GM23248 (cell line): ENCODE results near the gene POLA1. TPM values are rescaled to one million over a fixed set of nuclear protein-coding genes. Genes with fewer than 3 reads are reported as not detected.
"Not testable (repeated sequence)": the region's sequence is repeated elsewhere in the genome, so short reads cannot be mapped to it uniquely, and the experiment has no call there.

Experiments
- DNase-seq: peaks from one replicate; pipeline ENCODE4 v3.0.0-alpha.2; 2015
- H2AFZ ChIP-seq: fragments of 200-600 bp; sonication (generic); 2 replicates; pipeline ENCODE4 v1.6.1; 2016; ENCODE audit warnings: antibody characterized with exemption
- H3F3A ChIP-seq: fragments of 200-600 bp; sonication (generic); 2 replicates; pipeline ENCODE4 v1.6.1; 2016; ENCODE audit warnings: mild to moderate bottlenecking, antibody characterized with exemption, mixed run types; ENCODE audit not compliant: insufficient read depth
- H3K27ac ChIP-seq: fragments of 200-600 bp; sonication (generic); 2 replicates; pipeline ENCODE4 v1.5.1; 2016; ENCODE audit warnings: mild to moderate bottlenecking
- H3K27me3 ChIP-seq: fragments of 200-600 bp; sonication (generic); replicated peaks from 2 replicates; pipeline ENCODE4 v1.6.1; 2016; ENCODE audit warnings: mild to moderate bottlenecking; ENCODE audit not compliant: insufficient read depth
- H3K36me3 ChIP-seq: fragments of 200-600 bp; sonication (generic); 2 replicates; pipeline ENCODE4 v1.6.1; 2016; ENCODE audit warnings: low read depth, mild to moderate bottlenecking
- H3K4me1 ChIP-seq: fragments of 200-600 bp; sonication (generic); 2 replicates; pipeline ENCODE4 v1.6.1; 2016; ENCODE audit warnings: mild to moderate bottlenecking; ENCODE audit not compliant: insufficient read depth
- H3K4me2 ChIP-seq: fragments of 200-600 bp; sonication (generic); one replicate; pipeline ENCODE4 v1.6.1; 2016; ENCODE audit warnings: mild to moderate bottlenecking; ENCODE audit not compliant: unreplicated experiment
- H3K4me3 ChIP-seq: fragments of 200-600 bp; sonication (generic); 2 replicates; pipeline ENCODE4 v1.5.1; 2016; ENCODE audit warnings: mild to moderate bottlenecking
- H3K79me2 ChIP-seq: fragments of 200-600 bp; sonication (generic); 2 replicates; pipeline ENCODE4 v1.6.1; 2016; ENCODE audit warnings: mild to moderate bottlenecking; ENCODE audit not compliant: insufficient read depth
- H3K9ac ChIP-seq: fragments of 200-600 bp; sonication (generic); 2 replicates; pipeline ENCODE4 v1.6.1; 2016; ENCODE audit warnings: mild to moderate bottlenecking
- H3K9me2 ChIP-seq: fragments of 200-600 bp; sonication (generic); 2 replicates; pipeline ENCODE4 v1.6.1; 2016; ENCODE audit warnings: mixed run types, mild to moderate bottlenecking, moderate library complexity; ENCODE audit not compliant: insufficient read depth
- H3K9me3 ChIP-seq: fragments of 200-600 bp; sonication (generic); one replicate; pipeline ENCODE4 v1.6.1; 2017; ENCODE audit warnings: low read depth
- H4K20me1 ChIP-seq: fragments of 200-600 bp; sonication (generic); 2 replicates; pipeline ENCODE4 v1.6.0; 2016; ENCODE audit not compliant: insufficient read depth
- EZH2 ChIP-seq: fragments of 200-600 bp; sonication (generic); IDR thresholded peaks from 2 replicates; pipeline ENCODE4 v1.6.1; 2018; ENCODE audit warnings: antibody characterized with exemption, mild to moderate bottlenecking; ENCODE audit not compliant: insufficient read depth, poor library complexity, severe bottlenecking
- EZH2phosphoT487 ChIP-seq: fragments of 200-600 bp; sonication (generic); IDR thresholded peaks from 2 replicates; pipeline ENCODE4 v1.6.1; 2018; ENCODE audit warnings: antibody characterized with exemption, moderate library complexity, mild to moderate bottlenecking, low read depth; ENCODE audit not compliant: insufficient read depth
- WGBS, 2 experiments: methylation state at CpG; one replicate each; pipeline ENCODE4 v1.1.6; 2015 to 2017; ENCODE audit warnings: low lambda C conversion rate in 2 of 2, low coverage in 1 of 2; ENCODE audit errors: missing lambda C conversion rate in 2 of 2; 5-methylcytosine and 5-hydroxymethylcytosine counted together
- in situ Hi-C: fragments of 300-500 bp; cut with MboI; formaldehyde crosslinking; loops from 2 replicates; pipeline ENCODE4 v1.15.0; 2020
- polyA plus RNA-seq: library from polyadenylated mRNA; unstranded; fragments of >200 nt; fragmentation: Nextera tagmentation; extraction: Ambion mirVana; gene quantifications from 2 replicates; pipeline ENCODE4 v1.2.1, GENCODE V29; 2016
- total RNA-seq: library from RNA; depleted of rRNA; stranded (reverse); fragments of >200 nt; shearing (Covaris generic); gene quantifications from 2 replicates; pipeline ENCODE4 v1.2.3, GENCODE V29; 2014

The POLA1 gene
- total and polyA plus RNA-seq, 2 experiments from 2014 or later: 4.1 to 6.7 TPM

GRCh38 chrX:24648495-24648894 is 45.2 kb upstream of the POLA1 start:
- WGBS, 2 experiments: 71 to 74% methylated on average over 5 of the region's 6 CpGs
- H3K9ac ChIP-seq: no peak overlapping the region
- no peak overlapping the region for H3K4me3 ChIP-seq
- H4K20me1 ChIP-seq: no peaks in the 10 kb centered on the region
- H3K79me2 ChIP-seq: no peaks in the 10 kb centered on the region
- H3K9me3 ChIP-seq: no peaks in the 10 kb centered on the region
- TF ChIP-seq EZH2 (no peak), EZH2phosphoT487 (no peak)
- DNase-seq: no peak
- H3K4me2 ChIP-seq: no peak overlapping the region
- no peak overlapping the region for H2AFZ ChIP-seq
- in situ Hi-C loops: no loop called here
- no peaks in the 10 kb centered on the region for H3F3A ChIP-seq
- no peaks in the 10 kb centered on the region for H3K4me1 ChIP-seq
- no peak overlapping the region for H3K27ac ChIP-seq
- no peaks in the 10 kb centered on the region for H3K27me3 ChIP-seq
- H3K9me2 ChIP-seq: no peaks in the 10 kb centered on the region
- H3K36me3 ChIP-seq: no peaks in the 10 kb centered on the region

- Histone ChIP-seq H3K9ac (no peak overlapping the region), H3K27me3 (no peaks in the 10 kb centered on the region), H3F3A (no peaks in the 10 kb centered on the region), H3K4me1 (no peaks in the 10 kb centered on the region), H3K79me2 (no peaks in the 10 kb centered on the region), H4K20me1 (no peaks in the 10 kb centered on the region), H3K9me2 (no peaks in the 10 kb centered on the region), H2AFZ (no peak overlapping the region), H3K4me2 (no peak overlapping the region), H3K4me3 (no peak overlapping the region), H3K36me3 (no peaks in the 10 kb centered on the region), H3K9me3 (no peaks in the 10 kb centered on the region), H3K27ac (no peak overlapping the region)
- TF ChIP-seq EZH2: no peak
- TF ChIP-seq EZH2phosphoT487: no peak
- no peak for DNase-seq
- WGBS, 2 experiments: 64 to 72% methylated on average over 2 of the region's 2 CpGs
- in situ Hi-C loops: no loop called here
Observed at GRCh38 chrX:24651783-24652182, 41.9 kb upstream of the POLA1 start.

- H3K9ac ChIP-seq, H3K9me3 ChIP-seq, H2AFZ ChIP-seq, H3F3A ChIP-seq, H3K27ac ChIP-seq, DNase-seq, H3K9me2 ChIP-seq, H3K36me3 ChIP-seq, H3K4me2 ChIP-seq, H3K4me3 ChIP-seq, H3K79me2 ChIP-seq, H3K27me3 ChIP-seq, H4K20me1 ChIP-seq, in situ Hi-C loops, H3K4me1 ChIP-seq: not testable (repeated sequence)
- 53 to 61% methylated on average over 3 to 8 of the region's 9 CpGs for WGBS, 2 experiments
Observed at GRCh38 chrX:24655679-24656078, 38.0 kb upstream of the POLA1 start.

- Histone ChIP-seq H3K9me3 (no peaks in the 10 kb centered on the region), H3K9me2 (no peaks in the 10 kb centered on the region), H3K27me3 (no peaks in the 10 kb centered on the region), H3F3A (no peaks in the 10 kb centered on the region), H3K27ac (no peak overlapping the region), H4K20me1 (no peaks in the 10 kb centered on the region), H3K4me2 (no peak overlapping the region), H2AFZ (no peak overlapping the region), H3K36me3 (no peaks in the 10 kb centered on the region), H3K4me1 (no peaks in the 10 kb centered on the region), H3K9ac (no peak overlapping the region), H3K79me2 (no peaks in the 10 kb centered on the region), H3K4me3 (no peak overlapping the region)
- no peak for DNase-seq
- TF ChIP-seq EZH2phosphoT487 (no peak), EZH2 (no peak)
- in situ Hi-C loops: no loop called here
- WGBS, 2 experiments: 17 to 26% methylated on average over 6 of the region's 6 CpGs
Observed at GRCh38 chrX:24657671-24658386, 35.9 kb upstream of the POLA1 start.

GRCh38 chrX:24658421-24658820 is 35.3 kb upstream of the POLA1 start:
- Histone ChIP-seq H4K20me1 (no peaks in the 10 kb centered on the region), H3K9ac (no peak overlapping the region), H3K4me2 (no peak overlapping the region), H3K9me2 (no peaks in the 10 kb centered on the region), H3F3A (no peaks in the 10 kb centered on the region), H3K36me3 (no peaks in the 10 kb centered on the region), H3K4me3 (no peak overlapping the region), H3K9me3 (no peaks in the 10 kb centered on the region), H3K27ac (no peak overlapping the region), H3K27me3 (no peaks in the 10 kb centered on the region), H3K79me2 (no peaks in the 10 kb centered on the region), H3K4me1 (no peaks in the 10 kb centered on the region), H2AFZ (no peak overlapping the region)
- DNase-seq: no peak
- in situ Hi-C loops: no loop called here
- TF ChIP-seq EZH2 (no peak), EZH2phosphoT487 (no peak)
